HG03095 (cell line): ENCODE data around the gene TPSG1.

ENCODE experiments used
- ATAC-seq: cut with Tn5 transposase; IDR thresholded peaks from one replicate; pipeline ENCODE4 v1.9.1; 2021; ENCODE audit warnings: moderate library complexity; ENCODE audit not compliant: unreplicated experiment

TPSG1 gene

GRCh38 chr16:1181404-1182315, 43.4 kb downstream of the TPSG1 start:
- no peak for ATAC-seq

- ATAC-seq, result no peak
These were observed 44.3 kb downstream of the TPSG1 start for GRCh38 chr16:1180549-1181403.

DNA sequence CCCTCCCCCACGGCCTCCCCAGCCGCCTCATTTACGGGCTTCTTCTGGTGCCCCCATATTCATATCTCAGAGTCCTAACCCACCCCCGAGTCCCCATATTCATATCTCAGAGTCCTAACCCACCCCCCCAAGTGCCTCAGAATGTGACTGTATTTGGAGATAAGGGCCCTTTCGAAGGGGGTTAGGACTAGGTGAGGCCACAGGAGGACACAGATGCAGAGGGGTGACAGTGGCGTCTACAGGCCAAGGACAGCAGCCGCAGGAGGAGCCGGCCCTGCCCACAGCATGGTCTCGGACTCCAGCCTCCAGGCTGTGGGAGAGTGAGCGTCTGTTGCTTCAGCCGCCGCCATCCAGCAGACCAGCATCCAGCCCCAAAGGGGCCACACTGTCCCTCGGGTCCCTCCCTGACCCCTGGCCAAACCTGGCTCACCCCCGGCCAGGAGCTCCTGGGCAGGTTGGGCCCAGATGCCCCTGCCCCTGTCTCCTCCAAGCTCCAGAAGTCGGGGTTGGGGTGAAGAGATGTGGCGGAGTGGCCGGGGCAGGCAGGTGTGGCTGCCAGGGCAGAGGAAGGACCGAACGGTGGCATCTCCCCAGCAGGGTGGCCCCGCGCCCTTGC, 46.7 kb downstream of the TPSG1 start:
- no peak for ATAC-seq

DNA sequence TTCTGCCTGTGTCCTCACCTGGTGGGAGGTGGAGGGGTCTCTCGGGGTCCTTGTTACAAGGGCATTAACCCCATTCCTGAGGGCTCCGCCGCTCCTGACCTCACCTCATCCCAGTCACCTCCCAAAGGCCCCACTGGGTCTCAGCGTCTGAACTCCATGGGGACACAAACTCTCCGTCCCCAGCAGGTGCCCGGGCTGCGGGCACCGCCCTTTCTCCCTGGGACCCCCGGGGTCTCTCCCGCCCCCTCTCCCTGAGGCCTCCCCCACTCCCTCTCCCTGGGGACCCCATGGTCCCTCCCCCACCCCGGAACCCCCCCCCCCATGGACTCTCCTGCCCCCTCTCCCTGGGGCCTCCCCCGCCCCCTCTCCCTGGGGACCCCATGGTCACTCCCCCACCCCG, 47.3 kb downstream of the TPSG1 start:
- ATAC-seq, result no peak

DNA sequence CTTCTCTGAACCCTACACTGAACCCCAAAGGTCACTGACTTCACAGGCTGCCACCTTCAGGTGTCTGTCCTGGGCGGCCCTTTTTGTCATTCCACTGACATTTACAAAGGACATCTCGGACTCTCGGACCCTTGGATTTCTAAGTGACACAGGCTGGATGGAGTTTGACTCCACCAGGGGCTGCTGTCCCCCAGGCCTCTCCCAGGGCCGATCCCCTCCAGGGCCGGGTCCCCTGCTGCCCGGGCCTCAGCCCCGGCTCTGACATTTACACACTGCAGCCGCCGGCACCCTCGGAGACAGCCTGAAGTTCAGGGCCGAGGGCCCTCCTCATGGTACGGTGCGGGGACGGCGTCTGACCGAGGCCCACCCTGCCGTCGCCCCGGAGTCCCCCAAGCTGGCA, 48.0 kb downstream of the TPSG1 start:
- ATAC-seq, result no peak

DNA sequence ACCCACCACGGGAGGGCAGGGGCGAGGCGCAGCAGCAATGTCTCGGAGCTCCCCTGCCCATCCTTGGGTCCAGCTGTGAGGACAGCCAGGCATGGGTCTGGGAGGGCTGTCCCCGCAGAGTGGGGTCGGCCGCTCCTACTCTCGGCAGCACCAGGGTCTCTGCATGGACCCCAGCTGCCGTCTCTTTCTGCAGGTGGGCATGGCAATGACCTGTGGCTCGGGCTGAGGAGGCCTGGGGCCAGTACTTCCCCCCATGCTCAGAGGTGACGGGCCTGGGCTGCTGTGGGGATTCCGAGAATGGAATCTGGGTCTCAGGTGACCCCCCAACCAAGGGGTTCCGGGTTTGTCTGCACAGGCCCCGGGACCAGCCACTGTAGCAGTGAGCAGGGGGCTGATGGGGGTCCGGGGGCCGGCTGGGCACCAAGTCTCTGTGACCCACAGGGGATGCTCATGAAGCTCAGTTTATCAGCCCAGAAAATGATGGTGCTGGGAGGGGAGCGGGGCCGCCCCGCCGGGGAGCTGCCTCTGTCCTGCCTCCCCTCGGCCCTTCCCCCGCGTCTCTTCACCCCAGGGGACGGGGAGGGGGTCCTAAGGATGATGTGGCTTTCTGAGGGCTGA, 48.7 kb downstream of the TPSG1 start:
- ATAC-seq, result no peak

GRCh38 chr16:1175566-1176279, 49.3 kb downstream of the TPSG1 start:
- ATAC-seq, result no peak

DNA sequence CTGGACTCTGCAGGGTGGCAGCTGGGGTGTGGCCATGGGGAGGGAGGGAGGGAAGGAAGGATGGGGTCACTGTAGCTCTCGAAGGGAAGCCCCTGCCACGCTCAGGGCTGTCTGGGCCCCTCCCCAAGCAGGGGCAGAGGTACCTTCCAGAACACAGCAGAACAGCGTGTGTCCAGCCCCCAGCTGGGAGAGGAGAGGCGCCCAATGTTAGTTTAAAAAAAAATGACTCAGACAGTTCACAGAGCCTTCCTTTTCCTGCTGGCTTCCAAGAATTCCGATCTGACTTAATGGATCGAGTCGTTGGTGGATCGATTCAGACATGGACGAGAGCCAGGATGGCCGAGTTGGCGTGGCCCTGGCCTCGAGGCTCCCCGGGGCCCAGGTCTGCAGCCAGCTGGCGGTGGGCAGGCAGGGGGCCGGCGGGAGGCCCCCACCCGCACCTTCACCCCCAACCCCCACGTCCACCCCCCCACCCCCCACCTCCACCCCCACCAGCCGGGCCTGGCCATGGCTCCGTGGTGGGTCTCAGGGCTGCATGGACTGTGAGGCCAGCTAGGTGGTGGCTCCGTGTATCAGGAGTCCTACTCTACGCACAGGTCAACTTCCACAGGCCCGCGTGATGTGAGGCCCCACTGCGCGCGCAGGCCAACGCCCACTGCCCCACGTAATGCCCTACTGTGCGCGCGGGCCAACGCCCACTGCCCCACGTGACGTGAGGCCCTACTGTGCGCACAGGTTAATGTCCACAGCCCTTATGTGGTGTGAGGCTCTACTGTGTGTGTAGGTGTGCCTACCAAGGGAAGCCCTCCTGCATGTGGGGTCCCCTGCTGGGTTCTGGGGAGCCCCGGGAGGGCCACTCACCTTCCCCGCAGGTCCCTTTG, 50.4 kb downstream of the TPSG1 start:
- no peak for ATAC-seq

DNA sequence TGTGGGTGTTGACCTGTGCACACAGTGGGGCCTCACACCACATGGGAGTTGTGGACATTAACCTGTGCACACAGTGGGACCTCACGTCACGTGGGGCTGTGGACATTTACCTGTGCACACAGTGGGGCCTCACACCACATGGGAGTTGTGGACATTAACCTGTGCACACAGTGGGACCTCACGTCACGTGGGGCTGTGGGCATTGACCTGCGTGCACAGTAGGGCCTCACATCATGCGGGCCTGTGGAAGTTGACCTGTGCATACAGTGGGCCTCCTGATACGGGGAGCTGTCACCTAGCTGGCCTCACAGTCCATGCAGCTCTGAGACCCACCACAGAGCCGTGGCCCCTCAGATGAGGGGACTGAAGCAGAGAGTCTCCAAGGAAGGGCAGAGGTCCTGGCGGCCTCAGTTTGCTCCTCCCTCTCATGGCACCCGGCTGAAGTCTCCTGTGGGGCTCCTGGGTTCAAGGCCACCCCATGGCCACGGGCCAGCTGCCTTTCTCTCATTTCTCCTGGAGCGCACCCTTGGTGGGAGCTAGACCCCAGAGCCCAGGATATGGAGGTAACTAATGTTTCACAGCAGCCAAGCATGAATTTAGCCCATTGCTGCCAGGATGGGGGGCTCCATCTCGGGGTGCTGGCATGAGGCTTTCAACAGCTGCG, 51.1 kb downstream of the TPSG1 start:
- no peak for ATAC-seq

DNA sequence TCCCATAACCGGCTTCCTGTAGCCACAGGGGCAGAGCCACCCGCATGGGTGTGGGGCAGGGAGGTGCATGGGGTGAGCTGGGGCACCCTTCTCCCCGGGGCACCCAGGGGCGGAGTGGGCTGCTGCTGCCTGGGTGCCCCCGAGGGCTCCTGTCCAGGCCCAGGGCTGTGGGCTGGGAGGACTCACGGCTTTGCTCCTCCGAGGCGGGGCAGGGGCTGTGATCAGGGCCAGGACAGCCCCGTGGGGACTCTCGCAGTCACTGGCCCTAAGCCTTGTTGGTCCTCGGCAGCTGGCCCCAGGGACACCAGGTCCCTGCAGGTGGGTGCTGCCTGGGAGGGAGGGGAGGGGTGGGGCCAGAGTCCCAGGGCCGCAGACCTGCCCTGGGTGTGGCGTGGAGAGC, 52.4 kb downstream of the TPSG1 start:
- ATAC-seq, result no peak

GRCh38 chr16:1171854-1172428, 53.1 kb downstream of the TPSG1 start:
- no peak for ATAC-seq
